ENCODE data around the gene UBAP1.

- TF ChIP-seq CTCF (IDR thresholded peaks at IDR 0.05) (no peak), POLR2A (IDR thresholded peaks at IDR 0.05) (no peak)
Measured at GRCh38 chr9:34279411-34279810, 100.6 kb downstream of the UBAP1 start.
